ENCODE measurements around the gene MARK3.

Gene MARK3

GRCh38 chr14:103529383-103530365 is 144.5 kb downstream of the MARK3 start:
- no peak for DNase-seq

- no peak for DNase-seq
Measured at GRCh38 chr14:103530390-103530789, 145.2 kb downstream of the MARK3 start.

GRCh38 chr14:103530831-103531230 is 145.6 kb downstream of the MARK3 start:
- no peak for DNase-seq

- DNase-seq, result no peak
Measured at GRCh38 chr14:103531421-103532215, 146.4 kb downstream of the MARK3 start.

DNA sequence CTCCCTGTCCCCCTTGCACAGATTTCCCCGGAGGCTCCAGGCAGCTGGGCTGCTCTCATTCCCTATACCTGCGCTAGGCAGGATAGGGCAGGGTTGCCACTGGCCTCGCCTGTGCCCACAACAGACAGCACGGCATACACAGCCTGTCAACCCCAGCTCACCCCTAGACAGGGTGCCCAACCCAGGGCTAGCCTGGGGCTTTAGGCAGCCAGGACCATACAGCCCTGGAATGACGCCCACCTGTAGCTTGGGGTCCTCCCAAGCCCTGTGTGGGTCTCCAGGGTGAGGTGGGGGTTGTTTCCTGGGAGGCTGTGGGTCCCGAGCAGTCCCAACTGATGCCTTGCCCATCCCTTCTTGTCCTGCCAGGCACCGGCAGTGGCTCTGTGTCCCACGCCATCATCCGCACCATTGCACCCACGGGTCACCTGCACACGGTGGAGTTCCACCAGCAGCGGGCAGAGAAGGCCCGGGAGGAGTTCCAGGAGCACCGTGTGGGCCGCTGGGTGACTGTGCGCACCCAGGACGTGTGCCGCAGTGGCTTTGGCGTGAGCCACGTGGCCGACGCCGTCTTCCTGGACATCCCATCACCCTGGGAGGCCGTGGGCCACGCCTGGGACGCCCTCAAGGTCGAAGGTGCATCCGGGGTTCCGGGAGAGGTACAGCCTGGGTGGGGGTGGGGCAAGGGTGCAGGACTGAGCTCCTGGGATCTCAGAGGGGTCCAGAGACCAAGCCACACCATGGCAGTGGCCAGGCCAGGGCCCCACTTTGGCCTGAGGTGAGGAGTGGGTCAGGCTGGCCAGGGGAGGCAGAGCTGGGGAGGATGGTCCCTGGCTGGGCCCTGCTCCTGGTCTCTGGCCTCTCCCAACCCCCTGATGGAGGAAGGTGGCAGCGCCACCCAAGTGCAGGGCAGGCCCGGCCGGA is 147.3 kb downstream of the MARK3 start:
- no peak for DNase-seq

DNA sequence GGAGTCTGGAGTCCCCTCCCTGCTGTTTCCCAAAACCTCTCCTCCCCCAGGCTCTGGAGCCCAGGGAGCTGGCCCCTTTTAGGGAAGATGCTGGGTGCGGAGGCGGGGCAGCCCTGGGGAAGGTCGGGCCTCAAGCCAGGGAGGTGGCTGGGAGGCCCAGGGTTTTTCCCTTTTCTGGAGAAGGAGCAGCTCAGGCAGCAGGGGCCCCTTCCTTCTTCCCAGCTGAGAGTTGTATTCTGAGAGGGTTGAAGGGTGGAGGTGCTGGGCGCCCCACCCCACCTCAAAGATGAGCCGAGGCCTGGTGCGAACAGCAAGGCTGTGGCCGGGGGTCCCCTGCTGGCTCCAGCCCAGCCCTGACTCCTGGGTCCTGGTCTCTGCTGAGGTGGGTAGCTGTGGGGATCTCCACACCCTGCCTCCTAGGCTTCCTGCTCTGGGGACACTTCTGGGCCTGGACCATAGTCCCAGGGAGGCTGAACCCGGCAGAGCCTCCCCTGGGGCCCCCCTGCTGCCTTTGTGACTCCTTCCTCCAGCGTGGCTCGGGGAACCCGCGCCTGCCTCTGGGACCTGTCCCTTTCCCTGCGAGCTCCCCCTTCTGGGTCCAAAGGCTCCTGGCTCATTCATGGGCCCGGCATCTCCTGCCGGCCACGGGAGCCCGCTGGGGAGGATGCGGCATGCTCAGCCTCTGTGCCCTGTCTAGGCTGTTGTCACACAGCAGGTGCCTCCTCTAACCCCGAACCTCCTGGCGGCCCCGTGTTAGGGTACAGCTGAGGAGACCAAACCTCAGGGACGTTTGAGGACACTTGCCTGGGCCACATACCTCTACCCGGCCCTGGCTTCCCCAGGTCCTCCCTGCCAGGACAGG is 148.2 kb downstream of the MARK3 start:
- no peak for DNase-seq

DNA sequence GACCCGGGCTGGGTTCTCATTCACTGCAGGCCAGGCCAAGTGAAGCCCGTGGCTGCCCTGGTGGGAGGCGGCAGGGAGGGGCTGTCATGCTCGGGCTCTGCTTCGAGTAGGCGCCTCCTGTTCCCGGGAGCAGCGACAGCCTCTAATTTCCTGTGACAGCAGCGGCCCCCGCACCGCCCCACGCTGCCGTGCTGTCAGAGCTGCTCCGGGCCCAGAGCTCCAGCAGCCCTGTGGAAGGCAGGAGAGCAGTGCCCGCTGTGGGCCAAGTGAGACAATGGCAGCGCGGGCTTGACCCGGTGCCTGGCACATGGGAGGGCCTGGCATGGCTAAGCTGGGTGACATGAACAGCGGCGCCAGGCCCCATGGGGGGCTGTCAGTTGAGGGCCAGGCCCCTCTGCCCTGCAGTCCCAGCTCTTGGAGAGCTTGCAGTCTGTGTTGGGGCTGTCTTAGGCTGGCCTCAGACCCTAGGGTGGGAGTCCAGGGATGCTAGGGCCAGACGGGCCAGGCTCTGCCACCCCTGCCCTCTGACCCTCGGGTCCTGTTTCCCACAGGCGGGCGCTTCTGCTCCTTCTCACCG is 148.9 kb downstream of the MARK3 start:
- no peak for DNase-seq

DNA sequence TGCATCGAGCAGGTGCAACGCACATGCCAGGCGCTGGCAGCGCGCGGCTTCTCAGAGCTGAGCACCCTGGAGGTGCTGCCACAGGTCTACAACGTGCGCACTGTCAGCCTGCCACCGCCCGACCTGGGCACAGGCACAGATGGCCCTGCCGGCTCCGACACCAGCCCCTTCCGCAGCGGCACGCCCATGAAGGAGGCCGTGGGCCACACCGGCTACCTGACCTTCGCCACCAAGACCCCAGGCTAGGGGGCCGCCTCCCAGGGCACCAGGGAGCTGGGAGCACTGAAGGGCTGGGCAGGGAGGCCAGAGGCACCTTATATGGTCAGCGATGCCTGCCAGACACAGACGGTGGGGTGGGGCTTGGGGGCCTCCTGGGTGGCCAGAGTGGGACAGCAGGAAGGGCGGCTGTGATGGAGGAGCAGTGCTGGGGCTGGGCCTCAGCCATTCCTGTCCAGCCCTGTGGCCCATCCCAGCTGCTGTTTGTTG is 149.4 kb downstream of the MARK3 start:
- DNase-seq, result no peak

DNA sequence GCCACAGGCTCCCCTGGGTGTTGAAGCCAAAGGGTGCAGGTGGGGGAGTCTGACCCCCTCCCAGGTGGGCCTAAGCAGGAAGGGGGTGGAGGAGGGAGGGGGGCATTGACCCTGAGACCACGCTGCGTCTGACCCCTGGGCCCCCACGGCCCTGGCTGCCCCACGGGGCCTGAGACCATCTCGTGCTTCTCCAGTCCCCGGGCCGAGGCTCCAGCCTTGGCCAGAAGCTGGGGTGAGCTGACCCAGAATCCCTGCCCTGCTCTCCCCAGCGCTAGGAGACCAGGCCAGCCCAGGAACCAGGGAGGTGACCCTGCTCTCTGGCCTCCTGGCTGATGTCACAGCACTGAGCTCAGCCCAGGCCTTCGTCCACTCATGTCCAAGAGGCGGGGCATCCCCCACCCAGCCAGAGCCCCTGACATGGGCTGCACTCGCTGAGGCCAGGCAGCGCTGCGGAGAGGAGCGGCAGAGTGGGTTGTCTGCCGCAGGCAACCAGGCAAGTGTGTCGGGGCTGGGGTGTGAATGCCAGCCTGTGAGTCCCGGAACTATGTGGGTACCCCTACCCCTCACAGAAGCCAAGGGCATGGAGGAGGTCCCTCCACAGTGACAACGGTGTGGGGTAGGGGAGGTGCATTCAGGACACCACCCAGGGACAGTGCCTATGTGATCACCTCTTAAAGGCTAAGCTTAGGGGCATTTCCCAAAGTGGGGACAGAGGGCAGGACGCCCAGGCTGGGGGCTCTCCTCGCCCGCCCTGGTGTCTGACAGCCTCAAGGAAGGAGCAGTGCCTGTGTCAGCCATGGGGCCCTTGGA is 150.1 kb downstream of the MARK3 start:
- DNase-seq, result no peak

DNA sequence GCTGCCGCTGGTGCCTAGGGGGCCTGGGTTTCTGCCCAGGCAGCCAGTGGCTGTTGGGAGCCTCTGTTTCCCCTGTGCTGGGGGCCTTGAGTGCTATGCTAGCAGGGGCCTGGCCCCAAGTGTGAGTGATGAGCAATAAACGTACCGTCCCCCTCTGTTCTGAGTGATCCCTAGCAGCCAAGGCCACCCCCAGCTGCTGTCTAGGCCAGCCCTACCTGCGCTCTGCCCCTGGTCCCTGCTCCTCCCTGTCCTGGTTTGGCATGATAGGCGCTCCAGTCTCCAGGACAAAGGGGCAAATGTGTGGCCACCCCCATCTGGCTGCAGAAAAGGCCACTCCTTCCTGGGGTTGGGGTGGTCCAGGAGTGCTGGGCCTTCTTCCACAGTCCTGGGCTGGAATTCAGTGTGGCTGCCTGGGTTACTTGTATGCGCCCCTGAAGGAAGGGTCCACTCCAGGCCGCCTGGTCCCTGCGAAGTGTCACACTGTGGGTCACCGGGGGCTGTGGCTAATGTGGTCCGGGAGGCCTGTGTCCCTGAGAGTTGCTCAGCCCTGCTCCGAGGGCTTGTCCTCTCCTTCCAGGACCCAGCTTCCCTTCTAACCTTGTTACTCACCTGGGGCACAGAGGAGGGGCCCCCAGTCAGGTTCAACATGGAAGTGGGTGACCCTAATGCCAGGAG is 150.8 kb downstream of the MARK3 start:
- no peak for DNase-seq

GRCh38 chr14:103536693-103537092 is 151.5 kb downstream of the MARK3 start:
- DNase-seq, result no peak

DNA sequence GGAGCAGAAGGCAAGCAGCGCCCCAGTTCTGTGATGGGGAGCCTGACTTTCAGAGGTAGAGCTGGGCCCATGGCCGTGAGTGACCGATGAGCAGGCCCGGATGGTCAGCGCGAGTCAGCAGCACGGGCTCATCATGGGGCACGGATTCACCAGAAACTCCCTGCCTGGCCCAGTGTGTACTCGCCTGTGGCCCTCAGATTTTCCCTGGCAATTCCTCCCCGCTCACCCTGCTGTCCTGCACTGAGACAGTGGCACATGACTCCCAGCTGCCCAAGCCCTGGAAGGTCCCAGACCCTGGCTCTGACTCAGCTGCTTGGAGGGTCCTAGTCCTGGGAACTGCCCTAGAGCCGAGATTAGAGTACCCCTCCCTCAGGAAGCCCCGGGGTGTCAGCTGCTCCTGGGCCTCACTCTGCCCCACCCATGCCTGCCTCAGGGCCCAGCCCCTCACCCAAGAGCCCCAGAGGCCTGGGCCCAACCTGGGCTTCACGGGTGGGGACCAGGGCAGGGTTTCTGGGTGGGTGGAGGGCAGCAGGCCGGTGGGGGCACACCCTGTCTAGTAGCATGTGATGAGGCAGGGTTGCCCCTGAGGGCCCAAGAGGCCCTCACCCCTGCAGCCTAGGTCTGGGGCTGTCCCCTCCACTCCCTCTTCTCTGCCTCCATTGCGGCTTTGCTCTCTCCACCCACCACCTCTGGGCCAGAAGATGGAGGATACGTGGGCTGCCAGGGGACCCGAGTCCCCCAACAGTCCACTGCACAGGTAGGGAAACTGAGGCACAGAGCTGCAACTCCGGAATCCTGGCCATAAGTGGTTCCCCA is 152.2 kb downstream of the MARK3 start:
- DNase-seq, result no peak

- no peak for DNase-seq
Measured at GRCh38 chr14:103538291-103539055, 153.3 kb downstream of the MARK3 start.

DNA sequence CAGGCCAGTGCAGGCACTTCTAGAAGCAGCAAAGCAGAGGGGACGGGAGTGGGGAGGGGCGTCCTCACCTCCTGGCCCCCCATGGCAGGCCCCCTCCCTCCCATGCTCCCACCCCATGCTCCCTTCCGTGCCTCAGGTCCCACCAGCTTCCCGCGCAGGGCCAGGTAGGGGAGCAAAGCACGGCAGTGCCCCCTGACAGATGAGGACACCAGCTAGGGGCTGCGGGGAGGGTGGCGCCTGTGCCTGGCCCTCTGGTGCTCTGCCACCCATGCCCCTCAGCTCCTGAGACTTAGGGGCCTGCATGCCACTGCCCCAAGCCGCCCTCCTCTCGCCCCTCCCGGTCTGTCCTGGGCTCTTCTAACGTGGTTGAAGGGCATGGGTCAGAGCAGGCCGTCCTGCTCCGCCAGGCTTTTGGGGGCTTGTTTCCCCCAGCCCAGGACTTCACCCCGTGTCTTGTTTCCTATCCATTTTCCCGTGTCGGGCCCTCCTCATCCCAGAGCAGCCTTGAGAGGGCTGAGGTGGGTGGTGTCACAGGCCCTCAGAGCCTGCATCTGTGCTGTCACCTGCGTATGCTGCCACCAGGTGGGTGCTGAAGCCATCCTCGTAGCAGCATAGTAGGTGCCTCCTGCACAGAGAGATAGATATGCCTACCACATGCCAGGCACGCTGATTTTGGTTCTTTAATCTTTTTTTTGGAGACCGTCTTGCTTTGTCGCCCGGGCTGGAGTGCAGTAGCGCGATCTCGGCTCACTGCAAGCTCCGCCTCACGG is 154.0 kb downstream of the MARK3 start:
- no peak for DNase-seq

DNA sequence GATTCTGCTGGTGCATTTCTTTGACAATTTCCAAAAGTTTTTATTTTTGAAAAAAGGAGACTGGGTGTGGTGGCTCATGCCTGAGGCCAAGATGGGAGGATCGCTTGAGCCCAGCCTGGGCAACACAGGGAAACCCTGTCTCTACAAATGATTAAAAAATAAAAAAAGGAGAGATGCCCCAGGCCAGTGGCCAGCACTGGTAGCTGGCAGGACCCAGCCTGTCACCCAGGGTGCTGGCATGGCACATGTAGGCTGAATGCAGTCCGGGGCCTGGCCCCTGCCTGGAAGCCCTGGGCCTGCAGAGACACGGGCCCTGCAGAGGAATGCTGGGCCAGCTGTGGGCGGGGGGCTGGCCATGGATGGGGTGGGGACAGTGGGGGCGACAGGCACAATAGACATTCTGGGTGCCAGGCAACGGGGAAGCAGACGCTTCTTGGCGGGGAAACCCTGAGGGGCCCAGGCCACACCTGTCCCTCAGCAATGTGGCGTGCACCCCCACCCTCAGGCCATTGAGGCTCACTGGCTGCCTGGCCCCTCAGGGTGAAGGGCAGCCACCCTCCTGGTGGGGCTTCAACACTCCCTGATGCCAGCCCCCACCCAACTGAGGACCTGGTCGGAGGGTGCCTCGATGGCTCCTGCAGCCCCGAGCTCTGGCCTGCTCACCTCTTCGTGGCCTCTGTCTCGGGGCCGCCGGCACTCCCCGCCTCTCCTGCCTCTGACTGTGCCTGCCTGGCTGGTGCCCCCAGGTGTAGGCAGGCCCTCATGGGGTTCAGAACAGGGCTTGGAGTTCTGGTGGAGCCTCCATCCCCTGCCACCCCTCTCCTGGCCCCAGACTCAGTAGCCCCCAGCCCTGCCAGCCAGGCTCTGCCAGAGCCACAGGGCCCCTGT is 155.8 kb downstream of the MARK3 start:
- DNase-seq, result no peak

Measured in hippocampal formation (tissue), 2 donors.